HepG2 (cell line): ENCODE results near the gene BTRC. TPM values are rescaled to one million over a fixed set of nuclear protein-coding genes. Genes with fewer than 3 reads are reported as not detected.

Experiments used
- CBX5 ChIP-seq: sonication (generic); formaldehyde crosslinking; IDR thresholded peaks from 2 replicates; pipeline ENCODE4 v1.4.0; 2020; ENCODE audit warnings: missing genetic modification reagents, borderline replicate concordance
- DZIP1 ChIP-seq: sonication (generic); formaldehyde crosslinking; IDR thresholded peaks from 2 replicates; pipeline ENCODE4 v1.5.0; 2020; ENCODE audit warnings: mild to moderate bottlenecking, missing genetic modification reagents
- ELF1 ChIP-seq: sonication (generic); formaldehyde crosslinking; IDR thresholded peaks from 2 replicates; pipeline ENCODE4 v1.4.0; 2020; ENCODE audit warnings: missing genetic modification reagents
- FOXA1 ChIP-seq, 2 experiments: fragments of 450-650 bp in 1 of 2; sonication (generic) in 1 of 2; formaldehyde crosslinking in 1 of 2; IDR thresholded peaks; 2 replicates each; pipeline versions ENCODE4 v1.4.0 to v1.6.1; 2016 to 2020; ENCODE audit warnings: missing genetic modification reagents in 1 of 2
- ONECUT2 ChIP-seq: sonication (generic); formaldehyde crosslinking; IDR thresholded peaks from 2 replicates; pipeline ENCODE4 v1.4.0; 2020; ENCODE audit warnings: missing genetic modification reagents
- TRAFD1 ChIP-seq: sonication (generic); formaldehyde crosslinking; IDR thresholded peaks from 2 replicates; pipeline ENCODE4 v1.5.1; 2020; ENCODE audit warnings: missing genetic modification reagents, mild to moderate bottlenecking, borderline replicate concordance
- USF2 ChIP-seq, 2 experiments: sonication (generic) in 1 of 2; formaldehyde crosslinking in 1 of 2; IDR thresholded peaks; 2 replicates each; pipeline versions ENCODE4 v1.5.1 to v1.6.1; 2011 to 2020; ENCODE audit warnings: borderline replicate concordance in 1 of 2, low read depth in 1 of 2, low read length in 1 of 2, mild to moderate bottlenecking in 1 of 2, missing genetic modification reagents in 1 of 2, moderate library complexity in 1 of 2
- ZNF543 ChIP-seq: sonication (generic); formaldehyde crosslinking; IDR thresholded peaks from 2 replicates; pipeline ENCODE4 v1.4.0; 2020; ENCODE audit warnings: mild to moderate bottlenecking, missing genetic modification reagents
- ZNF564 ChIP-seq: sonication (generic); formaldehyde crosslinking; IDR thresholded peaks from 2 replicates; pipeline ENCODE4 v1.8.1; 2023; ENCODE audit warnings: mild to moderate bottlenecking, missing genetic modification reagents
- ZNF678 ChIP-seq: sonication (generic); formaldehyde crosslinking; IDR thresholded peaks from 2 replicates; pipeline ENCODE4 v1.4.0; 2020; ENCODE audit warnings: mild to moderate bottlenecking, missing genetic modification reagents
- ZSCAN30 ChIP-seq: sonication (generic); formaldehyde crosslinking; IDR thresholded peaks from 2 replicates; pipeline ENCODE4 v1.5.0; 2020; ENCODE audit warnings: mild to moderate bottlenecking, missing genetic modification reagents
- polyA plus RNA-seq, 8 experiments: library from polyadenylated mRNA; depleted of rRNA in 3 of 8; stranded (reverse) in 7 of 8; unstranded in 1 of 8; fragments of >200 nt; fragmentation: Illumina TruSeq in 4 of 8; extraction: Trizol in 4 of 8; gene quantifications; 2 replicates each; pipeline versions ENCODE4 v1.2.1 to v1.2.3, GENCODE V29; 2011 to 2016; ENCODE audit warnings: low read depth in 4 of 8, missing spikeins in 1 of 8, mixed read lengths in 1 of 8; ENCODE audit not compliant: insufficient read depth in 1 of 8
- total RNA-seq, 5 experiments: library from RNA; depleted of rRNA; stranded (reverse); fragments of >200 nt; fragmentation: Illumina TruSeq; extraction: Trizol; gene quantifications; 2 replicates each; pipeline ENCODE4 v1.2.3, GENCODE V29; 2016; ENCODE audit warnings: low read depth in 1 of 5
- TF ChIP-seq, protein P1 (sequence below), 2 experiments: fragments of 450-650 bp in 1 of 2; sonication (generic) in 1 of 2; formaldehyde crosslinking; IDR thresholded peaks; 2 replicates each; pipeline versions ENCODE4 v1.5.0 to v1.8.0; 2020 to 2022; ENCODE audit warnings: mild to moderate bottlenecking in 1 of 2, missing genetic modification reagents in 1 of 2
- TF ChIP-seq, protein P2 (sequence below): IDR thresholded peaks from 2 replicates; pipeline ENCODE4 v1.6.1; 2016; ENCODE audit warnings: low read depth, missing genetic modification reagents, missing compliant biosample characterization

Gene BTRC
- total and polyA plus RNA-seq, 2 of the 13 experiments (the other 11 are each of a cell fraction or from before 2014, with no cell fraction given): 12.0 to 14.4 TPM

DNA sequence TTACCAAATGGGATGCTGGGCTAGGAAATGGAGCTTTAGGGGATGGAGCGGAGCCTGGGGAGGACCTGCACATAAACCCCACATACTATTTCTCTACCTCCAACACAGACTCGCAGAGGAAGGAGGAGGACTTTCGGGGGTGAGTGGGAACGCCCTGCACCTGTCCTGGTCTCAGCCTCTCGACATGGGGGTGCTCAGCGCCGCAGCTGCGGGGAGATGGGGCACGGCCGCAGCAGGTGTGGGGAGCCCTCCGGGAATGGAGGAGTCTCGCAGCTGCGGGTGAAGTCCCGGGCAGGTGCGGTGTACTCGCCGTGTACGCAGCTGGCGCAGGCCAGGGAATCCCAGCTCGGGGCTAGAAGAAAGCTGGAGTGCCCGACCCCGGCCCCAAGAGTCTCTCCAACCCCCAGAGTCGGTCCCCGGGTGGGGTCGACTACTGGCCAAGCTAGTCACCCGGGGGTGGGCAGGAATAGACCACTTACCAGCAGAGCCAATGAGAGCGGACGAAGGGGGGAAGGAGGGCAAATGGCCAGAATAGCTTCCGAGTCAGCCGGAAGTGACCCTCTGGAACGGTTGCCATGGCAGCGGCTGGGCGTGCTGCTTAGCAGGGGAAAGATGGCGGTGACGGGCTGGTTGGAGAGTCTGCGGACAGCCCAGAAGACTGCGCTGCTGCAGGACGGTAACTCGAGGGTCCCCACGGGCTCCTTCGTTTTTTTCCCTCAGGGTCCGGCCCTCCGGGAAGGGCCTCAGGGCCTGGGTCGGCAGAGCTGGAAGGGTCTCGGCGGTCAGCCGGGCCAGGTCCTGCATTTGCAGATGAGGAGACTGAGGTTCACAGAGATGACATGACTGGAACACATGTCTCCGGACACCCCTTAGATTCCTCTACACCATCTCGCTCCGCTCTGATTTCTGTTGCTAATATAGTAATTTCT, 234.0 kb downstream of the BTRC start, which contains the start of the genes DPCD and POLL (continued):
- no peak for TF ChIP-seq USF2 (IDR thresholded peaks at IDR 0.05; ENCODE audit: low read depth, low read length)
- TF ChIP-seq USF2 (CRISPR knock-in tag; IDR thresholded peaks at IDR 0.05; ENCODE audit: borderline replicate concordance): no peak
- TF ChIP-seq ZNF564 (CRISPR knock-in tag): 0 out of 2 replicates have a peak, but pooled peaks have one; percentile 27
- no peak for TF ChIP-seq ZSCAN30 (CRISPR knock-in tag)
- no peak for TF ChIP-seq TRAFD1 (CRISPR knock-in tag)
- TF ChIP-seq ZNF543 (CRISPR knock-in tag): peak; percentile 48; the same call in 1 of the 2 replicates
- no peak for TF ChIP-seq ONECUT2 (CRISPR knock-in tag)
- TF ChIP-seq ELF1 (CRISPR knock-in tag): peak; percentile 57
- no peak for TF ChIP-seq ZNF678 (CRISPR knock-in tag)
- peak; percentile 70; the same call in 1 of the 2 replicates for TF ChIP-seq DZIP1 (CRISPR knock-in tag)
- no peak for TF ChIP-seq CBX5 (CRISPR knock-in tag)
- no peak for TF ChIP-seq FOXA1 (IDR thresholded peaks at IDR 0.05)
- TF ChIP-seq FOXA1 (CRISPR knock-in tag; IDR thresholded peaks at IDR 0.05): no peak
- TF ChIP-seq, protein P1, sequence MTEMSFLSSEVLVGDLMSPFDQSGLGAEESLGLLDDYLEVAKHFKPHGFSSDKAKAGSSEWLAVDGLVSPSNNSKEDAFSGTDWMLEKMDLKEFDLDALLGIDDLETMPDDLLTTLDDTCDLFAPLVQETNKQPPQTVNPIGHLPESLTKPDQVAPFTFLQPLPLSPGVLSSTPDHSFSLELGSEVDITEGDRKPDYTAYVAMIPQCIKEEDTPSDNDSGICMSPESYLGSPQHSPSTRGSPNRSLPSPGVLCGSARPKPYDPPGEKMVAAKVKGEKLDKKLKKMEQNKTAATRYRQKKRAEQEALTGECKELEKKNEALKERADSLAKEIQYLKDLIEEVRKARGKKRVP (CRISPR knock-in tag; IDR thresholded peaks at IDR 0.05): no peak
- TF ChIP-seq, protein P2, sequence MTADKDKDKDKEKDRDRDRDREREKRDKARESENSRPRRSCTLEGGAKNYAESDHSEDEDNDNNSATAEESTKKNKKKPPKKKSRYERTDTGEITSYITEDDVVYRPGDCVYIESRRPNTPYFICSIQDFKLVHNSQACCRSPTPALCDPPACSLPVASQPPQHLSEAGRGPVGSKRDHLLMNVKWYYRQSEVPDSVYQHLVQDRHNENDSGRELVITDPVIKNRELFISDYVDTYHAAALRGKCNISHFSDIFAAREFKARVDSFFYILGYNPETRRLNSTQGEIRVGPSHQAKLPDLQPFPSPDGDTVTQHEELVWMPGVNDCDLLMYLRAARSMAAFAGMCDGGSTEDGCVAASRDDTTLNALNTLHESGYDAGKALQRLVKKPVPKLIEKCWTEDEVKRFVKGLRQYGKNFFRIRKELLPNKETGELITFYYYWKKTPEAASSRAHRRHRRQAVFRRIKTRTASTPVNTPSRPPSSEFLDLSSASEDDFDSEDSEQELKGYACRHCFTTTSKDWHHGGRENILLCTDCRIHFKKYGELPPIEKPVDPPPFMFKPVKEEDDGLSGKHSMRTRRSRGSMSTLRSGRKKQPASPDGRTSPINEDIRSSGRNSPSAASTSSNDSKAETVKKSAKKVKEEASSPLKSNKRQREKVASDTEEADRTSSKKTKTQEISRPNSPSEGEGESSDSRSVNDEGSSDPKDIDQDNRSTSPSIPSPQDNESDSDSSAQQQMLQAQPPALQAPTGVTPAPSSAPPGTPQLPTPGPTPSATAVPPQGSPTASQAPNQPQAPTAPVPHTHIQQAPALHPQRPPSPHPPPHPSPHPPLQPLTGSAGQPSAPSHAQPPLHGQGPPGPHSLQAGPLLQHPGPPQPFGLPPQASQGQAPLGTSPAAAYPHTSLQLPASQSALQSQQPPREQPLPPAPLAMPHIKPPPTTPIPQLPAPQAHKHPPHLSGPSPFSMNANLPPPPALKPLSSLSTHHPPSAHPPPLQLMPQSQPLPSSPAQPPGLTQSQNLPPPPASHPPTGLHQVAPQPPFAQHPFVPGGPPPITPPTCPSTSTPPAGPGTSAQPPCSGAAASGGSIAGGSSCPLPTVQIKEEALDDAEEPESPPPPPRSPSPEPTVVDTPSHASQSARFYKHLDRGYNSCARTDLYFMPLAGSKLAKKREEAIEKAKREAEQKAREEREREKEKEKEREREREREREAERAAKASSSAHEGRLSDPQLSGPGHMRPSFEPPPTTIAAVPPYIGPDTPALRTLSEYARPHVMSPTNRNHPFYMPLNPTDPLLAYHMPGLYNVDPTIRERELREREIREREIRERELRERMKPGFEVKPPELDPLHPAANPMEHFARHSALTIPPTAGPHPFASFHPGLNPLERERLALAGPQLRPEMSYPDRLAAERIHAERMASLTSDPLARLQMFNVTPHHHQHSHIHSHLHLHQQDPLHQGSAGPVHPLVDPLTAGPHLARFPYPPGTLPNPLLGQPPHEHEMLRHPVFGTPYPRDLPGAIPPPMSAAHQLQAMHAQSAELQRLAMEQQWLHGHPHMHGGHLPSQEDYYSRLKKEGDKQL (CRISPR knock-in tag): no peak
